Type B pancreatic cell (in vitro differentiated cells): Measurements from ENCODE around the gene MRPL49. TPM values are rescaled to one million over a fixed set of nuclear protein-coding genes. Genes with fewer than 3 reads are reported as not detected.

ENCODE experiments used
- DNase-seq: peaks from one replicate; pipeline ENCODE4 v3.0.0; 2021; ENCODE audit warnings: mixed read lengths; ENCODE audit not compliant: unreplicated experiment; ENCODE audit errors: extremely low spot score
- H3K27ac Mint-ChIP-seq: 2 replicates; pipeline ENCODE4 v1.8.0; 2021; ENCODE audit warnings: mild to moderate bottlenecking, mixed read lengths
- H3K27me3 Mint-ChIP-seq: 2 replicates; pipeline ENCODE4 v1.8.0; 2021; ENCODE audit warnings: mixed read lengths
- H3K36me3 Mint-ChIP-seq: 2 replicates; pipeline ENCODE4 v1.8.0; 2021; ENCODE audit warnings: mixed read lengths
- H3K4me1 Mint-ChIP-seq: one replicate; pipeline ENCODE4 v1.8.0; 2021; ENCODE audit warnings: mixed read lengths; ENCODE audit not compliant: unreplicated experiment
- H3K4me3 Mint-ChIP-seq: 2 replicates; pipeline ENCODE4 v1.8.0; 2021; ENCODE audit warnings: mild to moderate bottlenecking, mixed read lengths
- H3K9me3 Mint-ChIP-seq: 2 replicates; pipeline ENCODE4 v1.8.0; 2021; ENCODE audit warnings: mixed read lengths
- CTCF ChIP-seq: fragments of 200-600 bp; sonication (generic); conservative IDR thresholded peaks from 2 replicates; pipeline ENCODE4 v1.5.0; 2021; ENCODE audit warnings: antibody characterized with exemption, mild to moderate bottlenecking
- total RNA-seq: library from RNA; stranded (reverse); gene quantifications from 2 replicates; pipeline ENCODE4 v1.2.1, GENCODE V29; 2021; ENCODE audit warnings: low replicate concordance

The MRPL49 gene
- total RNA-seq, 1 donor from 2014 or later = 49.1 TPM

GRCh38 chr11:65095974-65096806 lies 25.9 kb upstream of the MRPL49 start, which contains the start of gene VPS51:
TSS of gene VPS51 (plus strand) at chr11:65096214. CDS start at chr11:65096251, 37 bp downstream.
- no peak for TF ChIP-seq CTCF
- H3K4me1 Mint-ChIP-seq = peaks cover 9% of the 10 kb centered on the region
- DNase-seq = no peak
- peak within 1 kb of the TSS; percentile 90 for H3K27ac Mint-ChIP-seq
- H3K4me3 Mint-ChIP-seq = peak within 1 kb of the TSS; percentile 95
- H3K36me3 Mint-ChIP-seq = no peaks in the 10 kb centered on the region
- H3K27me3 Mint-ChIP-seq = no peaks in the 10 kb centered on the region
- H3K9me3 Mint-ChIP-seq = no peaks in the 10 kb centered on the region

- DNase-seq = no peak
- Mint-ChIP-seq H3K4me3 (peak overlapping the region; percentile 95), H3K9me3 (no peaks in the 10 kb centered on the region), H3K27ac (peak overlapping the region; percentile 90), H3K27me3 (no peaks in the 10 kb centered on the region), H3K4me1 (peaks cover 9% of the 10 kb centered on the region), H3K36me3 (no peaks in the 10 kb centered on the region)
- no peak for TF ChIP-seq CTCF
Measured at GRCh38 chr11:65096926-65097325, 25.2 kb upstream of the MRPL49 start.

GRCh38 chr11:65100674-65101350 lies 21.3 kb upstream of the MRPL49 start:
- Mint-ChIP-seq H3K27ac (peak overlapping the region; percentile 68), H3K27me3 (no peaks in the 10 kb centered on the region), H3K9me3 (no peaks in the 10 kb centered on the region), H3K36me3 (no peaks in the 10 kb centered on the region), H3K4me1 (peaks cover 2% of the 10 kb centered on the region), H3K4me3 (peak overlapping the region; percentile 11)
- TF ChIP-seq CTCF = peak; percentile 51
- no peak for DNase-seq

- Mint-ChIP-seq H3K4me1 (no peaks in the 10 kb centered on the region), H3K36me3 (no peaks in the 10 kb centered on the region), H3K4me3 (no peak overlapping the region), H3K9me3 (no peaks in the 10 kb centered on the region), H3K27ac (no peak overlapping the region), H3K27me3 (no peaks in the 10 kb centered on the region)
- DNase-seq = no peak
- no peak for TF ChIP-seq CTCF
Measured at GRCh38 chr11:65102142-65103095, 19.7 kb upstream of the MRPL49 start.

GRCh38 chr11:65103476-65103875 lies 18.6 kb upstream of the MRPL49 start:
- no peaks in the 10 kb centered on the region for H3K36me3 Mint-ChIP-seq
- no peaks in the 10 kb centered on the region for H3K9me3 Mint-ChIP-seq
- no peak for DNase-seq
- no peak overlapping the region for H3K27ac Mint-ChIP-seq
- TF ChIP-seq CTCF = no peak
- no peak overlapping the region for H3K4me3 Mint-ChIP-seq
- no peaks in the 10 kb centered on the region for H3K27me3 Mint-ChIP-seq
- H3K4me1 Mint-ChIP-seq = no peaks in the 10 kb centered on the region
